ENCODE results near the gene ALPK3.

GRCh38 chr15:84817466-84818081 lies 418 bp downstream of the ALPK3 start:
- TF ChIP-seq ZBTB7A (IDR thresholded peaks at IDR 0.05; ENCODE audit: low read depth): no peak
- TF ChIP-seq RAD21 (IDR thresholded peaks at IDR 0.05; ENCODE audit: low read depth): no peak
- TF ChIP-seq EGR1 (IDR thresholded peaks at IDR 0.05): no peak
- no peak for TF ChIP-seq TCF12 (IDR thresholded peaks at IDR 0.05; ENCODE audit: low read depth)
- no peak for TF ChIP-seq EP300 (IDR thresholded peaks at IDR 0.05; ENCODE audit: borderline replicate concordance)
- no peak for TF ChIP-seq MAX (IDR thresholded peaks at IDR 0.05)
- TF ChIP-seq USF1 (IDR thresholded peaks at IDR 0.05): no peak
- TF ChIP-seq TEAD4 (IDR thresholded peaks at IDR 0.05): no peak
- no peak for TF ChIP-seq TAF1 (IDR thresholded peaks at IDR 0.05; ENCODE audit: low read depth)
- no peak for TF ChIP-seq REST (IDR thresholded peaks at IDR 0.05; ENCODE audit: low read depth)

Data from Ishikawa (cell line).